NCI-H526 treated with DMSO at 0.1 percent for 48 hours (cell line): ENCODE measurements around the gene ZDHHC7.

ENCODE experiments used
- DNase-seq: peaks from one replicate; lab custom pipeline; 2025; lab: John Stamatoyannopoulos, UW

The ZDHHC7 gene

GRCh38 chr16:84964386-84965128, 46.8 kb downstream of the ZDHHC7 start:
- no peak for DNase-seq

- DNase-seq, result no peak
Measured at GRCh38 chr16:84963066-84963465, 48.3 kb downstream of the ZDHHC7 start.

GRCh38 chr16:84960942-84961341, 50.4 kb downstream of the ZDHHC7 start:
- no peak for DNase-seq

- no peak for DNase-seq
Measured at GRCh38 chr16:84959784-84960417, 51.4 kb downstream of the ZDHHC7 start.

- no peak for DNase-seq
Measured at GRCh38 chr16:84959045-84959576, 52.2 kb downstream of the ZDHHC7 start.

GRCh38 chr16:84957792-84958191, 53.5 kb downstream of the ZDHHC7 start:
- no peak for DNase-seq

- DNase-seq, result no peak
Measured at GRCh38 chr16:84957192-84957591, 54.1 kb downstream of the ZDHHC7 start.

- DNase-seq, result no peak
Measured at GRCh38 chr16:84955427-84955826, 55.9 kb downstream of the ZDHHC7 start.

GRCh38 chr16:84953190-84953746, 58.1 kb downstream of the ZDHHC7 start:
- no peak for DNase-seq

- DNase-seq, result peak; percentile 31
Measured at GRCh38 chr16:84952335-84953189, 58.8 kb downstream of the ZDHHC7 start.

- no peak for DNase-seq
Measured at GRCh38 chr16:84950906-84951305, 60.4 kb downstream of the ZDHHC7 start.

- DNase-seq, result no peak
Measured at GRCh38 chr16:84949772-84950436, 61.4 kb downstream of the ZDHHC7 start.

- DNase-seq, result no peak
Measured at GRCh38 chr16:84948851-84949610, 62.3 kb downstream of the ZDHHC7 start.

GRCh38 chr16:84947996-84948850, 63.1 kb downstream of the ZDHHC7 start:
- DNase-seq, result no peak

- no peak for DNase-seq
Measured at GRCh38 chr16:84947022-84947421, 64.3 kb downstream of the ZDHHC7 start.

- no peak for DNase-seq
Measured at GRCh38 chr16:84943620-84944019, 67.7 kb downstream of the ZDHHC7 start.

- no peak for DNase-seq
Measured at GRCh38 chr16:84942786-84943185, 68.5 kb downstream of the ZDHHC7 start.

GRCh38 chr16:84941921-84942320, 69.4 kb downstream of the ZDHHC7 start:
- no peak for DNase-seq

GRCh38 chr16:84940670-84941551, 70.4 kb downstream of the ZDHHC7 start:
- no peak for DNase-seq
